Inferior parietal cortex (tissue), 1 donor: ENCODE measurements around the gene ZMYM5.
"Not testable (repeated sequence)": the region's sequence is repeated elsewhere in the genome, so short reads cannot be mapped to it uniquely, and the experiment has no call there.

ENCODE experiments used
- DNase-seq: peaks from one replicate; pipeline ENCODE4 v3.0.0-alpha.2; 2016; ENCODE audit errors: extremely low spot score

The ZMYM5 gene

GRCh38 chr13:19863323-19864023, at the start of gene ZMYM5:
Gene ZMYM5 (minus strand): TSS chr13:19863649. CDS start chr13:19852180, 11,469 bp downstream.
- DNase-seq, result peak; percentile 96

- no peak for DNase-seq
Measured at GRCh38 chr13:19910336-19911072, 47.1 kb upstream of the ZMYM5 start.

- no peak for DNase-seq
Measured at GRCh38 chr13:19908350-19908986, 45.0 kb upstream of the ZMYM5 start.

GRCh38 chr13:19905487-19906195, 42.2 kb upstream of the ZMYM5 start:
- DNase-seq, result not testable (repeated sequence)

GRCh38 chr13:19890030-19890429, 26.6 kb upstream of the ZMYM5 start:
- DNase-seq, result no peak

- DNase-seq, result no peak
Measured at GRCh38 chr13:19888799-19889198, 25.4 kb upstream of the ZMYM5 start.

GRCh38 chr13:19882231-19882630, 18.8 kb upstream of the ZMYM5 start:
- DNase-seq, result no peak

- no peak for DNase-seq
Measured at GRCh38 chr13:19881641-19882040, 18.2 kb upstream of the ZMYM5 start.

- DNase-seq, result peak; percentile 81
Measured at GRCh38 chr13:19864746-19865309, 1.4 kb upstream of the ZMYM5 start.

- DNase-seq, result peak; percentile 60
Measured at GRCh38 chr13:19864024-19864745, 736 bp upstream of the ZMYM5 start.

GRCh38 chr13:19862481-19863313, 752 bp downstream of the ZMYM5 start:
- no peak for DNase-seq

- no peak for DNase-seq
Measured at GRCh38 chr13:19861762-19862161, 1.7 kb downstream of the ZMYM5 start.

GRCh38 chr13:19860884-19861655, 2.4 kb downstream of the ZMYM5 start:
- no peak for DNase-seq

- not testable (repeated sequence) for DNase-seq
Measured at GRCh38 chr13:19857637-19858036, 5.8 kb downstream of the ZMYM5 start.

- no peak for DNase-seq
Measured at GRCh38 chr13:19852766-19853165, 10.7 kb downstream of the ZMYM5 start.

- no peak for DNase-seq
Measured at GRCh38 chr13:19845758-19846157, 17.7 kb downstream of the ZMYM5 start.

GRCh38 chr13:19838865-19839275, 24.6 kb downstream of the ZMYM5 start:
- no peak for DNase-seq

- DNase-seq, result no peak
Measured at GRCh38 chr13:19836472-19836871, 27.0 kb downstream of the ZMYM5 start.

GRCh38 chr13:19834704-19835103, 28.7 kb downstream of the ZMYM5 start:
- no peak for DNase-seq
